KG1 (cell line): ENCODE measurements around the gene MORF4L2.
"Not testable (repeated sequence)": the region's sequence is repeated elsewhere in the genome, so short reads cannot be mapped to it uniquely, and the experiment has no call there.

Experiments used
- DNase-seq: peaks from one replicate; lab custom pipeline; 2025; lab: John Stamatoyannopoulos, UW

Gene MORF4L2

GRCh38 chrX:103678199-103678993 is 8.1 kb downstream of the MORF4L2 start:
- DNase-seq = no peak

GRCh38 chrX:103674531-103675454 is 11.7 kb downstream of the MORF4L2 start:
- no peak for DNase-seq

- DNase-seq = no peak
These were observed 16.8 kb downstream of the MORF4L2 start for GRCh38 chrX:103669745-103670144.

- DNase-seq = no peak
These were observed 20.0 kb downstream of the MORF4L2 start for GRCh38 chrX:103666202-103667107.

- DNase-seq = no peak
These were observed 22.3 kb downstream of the MORF4L2 start for GRCh38 chrX:103663981-103664762.

GRCh38 chrX:103659460-103659859 is 27.0 kb downstream of the MORF4L2 start:
- not testable (repeated sequence) for DNase-seq

- DNase-seq = no peak
These were observed 27.6 kb downstream of the MORF4L2 start for GRCh38 chrX:103658681-103659433.

- DNase-seq = not testable (repeated sequence)
These were observed 29.4 kb downstream of the MORF4L2 start for GRCh38 chrX:103657066-103657465.

GRCh38 chrX:103656617-103657016 is 29.9 kb downstream of the MORF4L2 start:
- no peak for DNase-seq

- not testable (repeated sequence) for DNase-seq
These were observed 31.1 kb downstream of the MORF4L2 start for GRCh38 chrX:103655230-103656000.

GRCh38 chrX:103651151-103651773 is 35.2 kb downstream of the MORF4L2 start:
- no peak for DNase-seq

GRCh38 chrX:103647630-103648029 is 38.9 kb downstream of the MORF4L2 start:
- DNase-seq = no peak

GRCh38 chrX:103644125-103644524 is 42.4 kb downstream of the MORF4L2 start:
- DNase-seq = no peak

GRCh38 chrX:103640401-103641155 is 45.9 kb downstream of the MORF4L2 start:
- DNase-seq = no peak

- not testable (repeated sequence) for DNase-seq
These were observed 47.8 kb downstream of the MORF4L2 start for GRCh38 chrX:103638479-103639346.

GRCh38 chrX:103637604-103638338 is 48.7 kb downstream of the MORF4L2 start:
- no peak for DNase-seq

- no peak for DNase-seq
These were observed 51.1 kb downstream of the MORF4L2 start for GRCh38 chrX:103635436-103635835.
